Mesendoderm (in vitro differentiated cells): ENCODE measurements around the gene UBASH3A.
A peak's percentile ranks its signal among the peaks of the same experiment; 100 is the strongest.

Experiments
- DNase-seq: peaks from one replicate; pipeline ENCODE4 v3.0.0; 2013
- H2AK5ac ChIP-seq: 2 replicates; pipeline ENCODE4 v1.6.1; 2013; ENCODE audit warnings: low read length, inconsistent platforms
- H2BK120ac ChIP-seq: 2 replicates; pipeline ENCODE4 v1.6.1; 2013; ENCODE audit warnings: low read depth, mild to moderate bottlenecking, low read length, moderate library complexity, mixed read lengths
- H2BK15ac ChIP-seq: replicated peaks from 2 replicates; pipeline ENCODE4 v1.6.1; 2013; ENCODE audit warnings: low read depth, mild to moderate bottlenecking, moderate library complexity
- H2BK5ac ChIP-seq: 2 replicates; pipeline ENCODE4 v1.6.1; 2013; ENCODE audit warnings: low read length, inconsistent platforms
- H3K18ac ChIP-seq: 2 replicates; pipeline ENCODE4 v1.6.1; 2013; ENCODE audit warnings: mild to moderate bottlenecking, low read length, mixed read lengths
- H3K23ac ChIP-seq: one replicate; pipeline ENCODE4 v1.6.1; 2013; ENCODE audit warnings: low read length
- H3K27ac ChIP-seq: 2 replicates; pipeline ENCODE4 v1.5.1; 2013; ENCODE audit warnings: low read depth, mild to moderate bottlenecking, inconsistent platforms, low read length, moderate library complexity
- H3K27me3 ChIP-seq: 2 replicates; pipeline ENCODE4 v1.6.1; 2013; ENCODE audit warnings: low read length, control low read depth, mild to moderate bottlenecking, inconsistent platforms; ENCODE audit not compliant: insufficient read depth, poor library complexity
- H3K36me3 ChIP-seq: 2 replicates; pipeline ENCODE4 v1.6.1; 2013; ENCODE audit warnings: low read length, inconsistent platforms; ENCODE audit not compliant: control insufficient read depth, insufficient read depth
- H3K4ac ChIP-seq: one replicate; pipeline ENCODE4 v1.6.1; 2013; ENCODE audit warnings: low read depth, mild to moderate bottlenecking, low read length, moderate library complexity
- H3K4me1 ChIP-seq: 2 replicates; pipeline ENCODE4 v1.6.1; 2013; ENCODE audit warnings: low read depth, low read length, inconsistent platforms; ENCODE audit not compliant: control insufficient read depth
- H3K4me2 ChIP-seq: 2 replicates; pipeline ENCODE4 v1.6.1; 2013; ENCODE audit warnings: low read length
- H3K4me3 ChIP-seq: 2 replicates; pipeline ENCODE4 v1.5.1; 2013; ENCODE audit warnings: mild to moderate bottlenecking, low read length
- H3K56ac ChIP-seq: one replicate; pipeline ENCODE4 v1.6.1; 2013; ENCODE audit warnings: low read length
- H3K79me1 ChIP-seq: 2 replicates; pipeline ENCODE4 v1.6.1; 2013; ENCODE audit warnings: low read length, inconsistent platforms
- H3K79me2 ChIP-seq: 2 replicates; pipeline ENCODE4 v1.6.1; 2013; ENCODE audit warnings: mild to moderate bottlenecking, low read length; ENCODE audit not compliant: control insufficient read depth, insufficient read depth
- H3K9ac ChIP-seq: 2 replicates; pipeline ENCODE4 v1.6.1; 2013; ENCODE audit warnings: low read length, inconsistent platforms
- H4K5ac ChIP-seq: one replicate; pipeline ENCODE4 v1.6.1; 2013; ENCODE audit warnings: low read length
- H4K8ac ChIP-seq: one replicate; pipeline ENCODE4 v1.6.1; 2013; ENCODE audit warnings: low read depth, mild to moderate bottlenecking, control low read depth, low read length, moderate library complexity
- WGBS: extraction: QIAGEN DNeasy Blood & Tissue Kit; methylation state at CpG from one replicate; pipeline ENCODE4 v1.1.7; 2013; ENCODE audit warnings: low lambda C conversion rate, missing lambda C conversion rate; ENCODE audit not compliant: insufficient coverage; ENCODE audit errors: extremely low coverage; 5-methylcytosine and 5-hydroxymethylcytosine counted together

The UBASH3A gene

DNA sequence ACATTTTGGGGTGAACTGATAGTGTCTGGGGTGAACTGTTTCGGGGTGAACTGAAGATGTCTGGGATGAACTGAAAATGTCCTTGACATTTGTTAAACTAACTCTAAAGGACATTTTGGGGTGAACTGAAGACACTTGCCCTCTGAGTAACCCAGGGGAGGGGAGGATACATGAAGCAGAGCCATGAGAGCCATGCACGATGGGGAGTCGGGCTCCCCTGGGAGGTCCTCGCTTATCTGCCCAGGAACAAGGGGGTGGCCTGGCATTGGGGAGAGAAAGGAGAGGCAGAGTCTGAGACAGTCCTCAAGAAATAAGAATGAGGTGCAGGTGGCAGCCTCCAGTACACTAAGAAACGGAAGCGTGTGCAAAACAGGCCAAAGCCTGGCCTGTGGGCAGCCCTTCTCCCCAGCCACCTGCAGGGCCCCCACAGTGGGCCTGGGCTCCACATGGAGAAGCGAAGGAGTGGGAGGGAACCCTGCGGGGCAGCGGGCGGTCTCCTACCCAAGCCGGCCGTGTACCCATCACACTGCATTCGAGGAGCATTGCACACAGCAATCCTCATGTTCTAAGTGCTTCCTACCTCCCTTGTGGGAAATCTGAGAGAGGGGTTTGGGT lies 68.1 kb downstream of the UBASH3A start:
- no peaks in the 10 kb centered on the region for H3K79me1 ChIP-seq
- no peak overlapping the region for H4K8ac ChIP-seq
- no peak overlapping the region for H3K27ac ChIP-seq
- peaks cover 13% of the 10 kb centered on the region for H3K4me1 ChIP-seq
- H3K36me3 ChIP-seq, result no peaks in the 10 kb centered on the region
- H3K4me3 ChIP-seq, result no peak overlapping the region
- no peak overlapping the region for H2BK5ac ChIP-seq
- no peak overlapping the region for H3K4me2 ChIP-seq
- H2BK15ac ChIP-seq, result no peak overlapping the region
- H3K23ac ChIP-seq, result no peak overlapping the region
- WGBS, result no CpG with 5 or more reads among the region's 13 CpGs
- no peak for DNase-seq
- no peak overlapping the region for H3K9ac ChIP-seq
- H3K18ac ChIP-seq, result no peak overlapping the region
- H3K56ac ChIP-seq, result no peak overlapping the region
- no peak overlapping the region for H4K5ac ChIP-seq
- no peaks in the 10 kb centered on the region for H3K79me2 ChIP-seq
- no peak overlapping the region for H2BK120ac ChIP-seq
- H3K4ac ChIP-seq, result no peak overlapping the region
- H3K27me3 ChIP-seq, result no peaks in the 10 kb centered on the region
- H2AK5ac ChIP-seq, result no peak overlapping the region

DNA sequence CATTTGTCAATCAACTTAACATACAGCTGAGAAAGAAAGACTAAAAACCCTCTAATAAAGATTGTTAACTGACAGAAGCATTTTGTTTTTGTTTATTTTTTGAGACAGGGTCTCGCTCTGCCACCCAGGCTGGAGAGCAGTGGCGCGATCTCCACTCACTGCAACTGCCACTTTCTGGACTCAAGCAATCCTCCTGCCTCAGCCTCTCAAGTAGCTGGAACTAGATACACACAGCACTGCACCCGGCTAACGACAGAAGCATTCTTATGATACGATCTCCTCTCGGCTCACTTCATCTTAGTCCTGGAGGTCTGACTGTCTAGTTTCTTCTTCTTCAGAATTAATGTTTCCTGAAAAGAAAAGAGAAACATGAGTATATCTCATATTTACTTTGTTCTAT lies 68.8 kb downstream of the UBASH3A start:
- H2BK120ac ChIP-seq, result no peak overlapping the region
- H2AK5ac ChIP-seq, result no peak overlapping the region
- no peaks in the 10 kb centered on the region for H3K36me3 ChIP-seq
- H3K4me3 ChIP-seq, result no peak overlapping the region
- H3K56ac ChIP-seq, result no peak overlapping the region
- H3K79me2 ChIP-seq, result no peaks in the 10 kb centered on the region
- no peak overlapping the region for H3K4ac ChIP-seq
- no peak overlapping the region for H2BK15ac ChIP-seq
- H3K27me3 ChIP-seq, result no peaks in the 10 kb centered on the region
- H3K4me2 ChIP-seq, result no peak overlapping the region
- no peak overlapping the region for H4K8ac ChIP-seq
- no peak for DNase-seq
- H3K4me1 ChIP-seq, result peaks cover 13% of the 10 kb centered on the region
- H3K23ac ChIP-seq, result no peak overlapping the region
- no peak overlapping the region for H3K9ac ChIP-seq
- no peak overlapping the region for H4K5ac ChIP-seq
- WGBS, result no CpG with 5 or more reads among the region's 7 CpGs
- H3K79me1 ChIP-seq, result no peaks in the 10 kb centered on the region
- H2BK5ac ChIP-seq, result no peak overlapping the region
- no peak overlapping the region for H3K27ac ChIP-seq
- no peak overlapping the region for H3K18ac ChIP-seq

- Histone ChIP-seq H4K8ac (no peak overlapping the region), H3K56ac (peak overlapping the region; percentile 12), H2BK15ac (no peak overlapping the region), H3K4me1 (peaks cover 9% of the 10 kb centered on the region), H3K27ac (no peak overlapping the region), H3K18ac (no peak overlapping the region), H4K5ac (no peak overlapping the region), H2BK120ac (no peak overlapping the region), H3K4me3 (no peak overlapping the region), H2AK5ac (no peak overlapping the region), H3K4me2 (no peak overlapping the region), H3K27me3 (no peaks in the 10 kb centered on the region), H2BK5ac (no peak overlapping the region), H3K23ac (no peak overlapping the region), H3K9ac (no peak overlapping the region), H3K79me2 (no peaks in the 10 kb centered on the region), H3K4ac (no peak overlapping the region), H3K36me3 (no peaks in the 10 kb centered on the region), H3K79me1 (no peaks in the 10 kb centered on the region)
- DNase-seq, result no peak
- WGBS, result no CpG with 5 or more reads among the region's 9 CpGs
These were observed 69.9 kb downstream of the UBASH3A start for GRCh38 chr21:42473498-42474042.

DNA sequence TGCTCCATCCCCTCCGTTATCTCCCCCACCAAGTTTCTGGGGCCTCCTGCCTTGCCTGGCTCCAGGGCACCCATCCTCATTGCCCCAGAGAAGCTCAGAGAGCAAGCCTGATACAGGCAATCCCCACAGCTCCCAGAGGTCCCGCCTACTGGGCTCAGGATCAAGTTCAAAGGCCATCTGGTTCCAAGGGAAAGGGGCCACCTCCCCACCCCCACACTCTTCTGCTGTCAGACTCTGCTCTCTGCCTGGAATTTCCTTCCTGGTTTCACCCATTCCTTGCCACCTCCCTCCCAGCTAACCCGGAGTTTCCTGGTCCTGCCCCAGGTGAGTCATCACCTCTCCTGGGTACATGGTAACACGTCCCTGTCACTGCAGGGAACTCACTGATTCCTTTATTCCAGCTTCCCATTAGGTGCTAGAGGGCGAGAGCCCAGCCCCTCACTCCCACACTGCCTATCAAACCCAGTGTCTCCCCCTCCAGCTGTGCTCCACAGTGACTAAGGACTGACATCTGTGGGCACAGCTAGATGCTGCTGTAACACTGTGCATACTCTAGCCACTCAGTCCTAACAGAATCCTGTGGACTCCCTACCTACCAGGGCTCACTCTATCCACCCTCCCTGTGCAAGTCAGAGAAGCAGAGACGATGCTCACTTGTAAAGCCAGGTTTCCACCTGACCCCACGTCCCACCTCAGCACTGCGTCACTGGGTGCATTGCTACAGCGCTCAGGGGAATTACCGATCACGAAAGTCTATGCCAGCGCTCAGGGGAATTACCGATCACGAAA lies 70.5 kb downstream of the UBASH3A start:
- H3K27me3 ChIP-seq, result no peaks in the 10 kb centered on the region
- H3K79me1 ChIP-seq, result no peaks in the 10 kb centered on the region
- H3K4me2 ChIP-seq, result no peak overlapping the region
- H3K9ac ChIP-seq, result no peak overlapping the region
- no peak overlapping the region for H4K8ac ChIP-seq
- H4K5ac ChIP-seq, result no peak overlapping the region
- no CpG with 5 or more reads among the region's 14 CpGs for WGBS
- peak overlapping the region; percentile 12 for H3K56ac ChIP-seq
- no peak overlapping the region for H3K23ac ChIP-seq
- H2BK5ac ChIP-seq, result no peak overlapping the region
- no peaks in the 10 kb centered on the region for H3K79me2 ChIP-seq
- no peak overlapping the region for H3K4ac ChIP-seq
- no peak overlapping the region for H2AK5ac ChIP-seq
- no peak overlapping the region for H3K27ac ChIP-seq
- peaks cover 4% of the 10 kb centered on the region for H3K4me1 ChIP-seq
- no peak overlapping the region for H2BK15ac ChIP-seq
- H2BK120ac ChIP-seq, result no peak overlapping the region
- no peak overlapping the region for H3K18ac ChIP-seq
- H3K36me3 ChIP-seq, result no peaks in the 10 kb centered on the region
- peak; percentile 87 for DNase-seq
- no peak overlapping the region for H3K4me3 ChIP-seq

DNA sequence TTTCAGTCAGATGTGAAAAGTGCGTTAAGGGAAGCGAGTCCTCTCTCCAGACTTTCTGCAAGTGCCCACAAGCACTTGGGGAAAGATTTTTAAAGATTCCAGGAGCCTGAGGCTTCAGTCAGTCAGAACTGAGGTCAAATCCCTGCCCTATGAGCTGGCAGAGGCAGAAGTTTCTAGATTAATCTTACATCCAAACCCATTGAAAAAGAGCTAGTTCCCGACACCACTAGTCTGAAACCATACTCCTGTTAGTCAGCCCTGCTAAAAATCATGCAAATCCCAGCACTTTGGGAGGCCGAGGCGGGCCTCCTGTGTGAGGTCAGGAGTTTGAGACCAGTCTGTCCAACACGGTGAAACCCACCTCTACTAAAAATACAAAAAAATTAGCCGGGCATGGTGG lies 71.3 kb downstream of the UBASH3A start:
- H3K23ac ChIP-seq, result no peak overlapping the region
- H2BK5ac ChIP-seq, result no peak overlapping the region
- no peak overlapping the region for H3K4ac ChIP-seq
- H2BK120ac ChIP-seq, result no peak overlapping the region
- H3K36me3 ChIP-seq, result no peaks in the 10 kb centered on the region
- no peaks in the 10 kb centered on the region for H3K79me2 ChIP-seq
- H3K4me3 ChIP-seq, result no peak overlapping the region
- H3K79me1 ChIP-seq, result no peaks in the 10 kb centered on the region
- no peak overlapping the region for H3K56ac ChIP-seq
- no peak overlapping the region for H3K9ac ChIP-seq
- no peak overlapping the region for H3K27ac ChIP-seq
- WGBS, result no CpG with 5 or more reads among the region's 7 CpGs
- peaks cover 4% of the 10 kb centered on the region for H3K4me1 ChIP-seq
- H3K4me2 ChIP-seq, result no peak overlapping the region
- H2AK5ac ChIP-seq, result no peak overlapping the region
- H3K18ac ChIP-seq, result no peak overlapping the region
- H4K8ac ChIP-seq, result no peak overlapping the region
- H3K27me3 ChIP-seq, result no peaks in the 10 kb centered on the region
- DNase-seq, result no peak
- no peak overlapping the region for H2BK15ac ChIP-seq
- H4K5ac ChIP-seq, result no peak overlapping the region
